ENCODE data around the gene SPTLC3.

DNA sequence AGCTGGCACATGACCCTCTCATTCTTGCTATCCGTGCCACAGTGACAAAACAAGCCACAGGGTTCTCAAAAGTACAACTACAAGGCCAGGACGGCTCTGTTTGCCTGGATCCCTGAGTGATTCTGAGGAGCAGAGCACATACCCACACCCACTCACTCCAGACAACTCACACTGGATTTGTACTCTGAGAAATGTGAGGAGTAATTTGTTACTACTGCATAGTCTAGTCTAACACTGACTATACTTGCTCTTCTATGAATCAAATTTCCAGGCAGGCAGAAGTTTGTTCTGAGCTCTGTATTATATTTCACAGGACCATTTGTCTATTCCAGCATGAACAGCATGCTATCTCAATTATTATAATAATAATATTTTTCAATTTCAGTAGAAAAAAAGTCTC, 26.7 kb upstream of the SPTLC3 start:
- TF ChIP-seq CTCF (IDR thresholded peaks at IDR 0.05; ENCODE audit: low read depth, low read length) = no peak
- TF ChIP-seq EZH2phosphoT487 (IDR thresholded peaks at IDR 0.05; ENCODE audit: low read depth) = no peak

Measured in OCI-LY3 (cell line).